ENCODE results near the gene MUC20. TPM values are rescaled to one million over a fixed set of nuclear protein-coding genes. Genes with fewer than 3 reads are reported as not detected.
"Not testable (repeated sequence)": the region's sequence is repeated elsewhere in the genome, so short reads cannot be mapped to it uniquely, and the experiment has no call there.

MUC20 gene
- total RNA-seq, 1 donor from 2014 or later = 9.3 TPM

DNA sequence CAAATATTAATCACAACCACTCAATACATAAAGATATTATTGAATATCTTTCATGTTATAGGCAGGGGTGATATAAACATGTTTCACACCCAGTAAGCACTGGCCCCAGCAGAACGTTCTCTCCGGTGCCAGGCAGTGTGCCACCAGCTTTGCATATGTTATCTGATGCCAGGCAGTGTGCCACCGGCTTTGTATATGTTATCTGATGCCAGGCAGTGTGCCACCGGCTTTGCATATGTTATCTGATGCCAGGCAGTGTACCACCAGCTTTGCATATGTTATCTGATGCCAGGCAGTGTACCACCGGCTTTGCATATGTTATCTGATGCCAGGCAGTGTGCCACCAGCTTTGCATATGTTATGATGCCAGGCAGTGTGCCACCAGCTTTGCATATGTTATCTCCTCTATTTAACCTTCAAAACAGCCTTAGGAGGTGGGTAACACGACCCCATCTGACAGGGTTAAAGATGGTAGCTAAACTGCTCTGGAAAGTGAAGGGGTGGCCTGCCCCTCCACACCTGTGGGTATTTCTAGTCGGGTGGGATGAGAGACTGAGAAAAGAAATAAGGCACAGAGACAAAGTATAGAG is 6.9 kb downstream of the MUC20 start:
- TF ChIP-seq, protein P1, sequence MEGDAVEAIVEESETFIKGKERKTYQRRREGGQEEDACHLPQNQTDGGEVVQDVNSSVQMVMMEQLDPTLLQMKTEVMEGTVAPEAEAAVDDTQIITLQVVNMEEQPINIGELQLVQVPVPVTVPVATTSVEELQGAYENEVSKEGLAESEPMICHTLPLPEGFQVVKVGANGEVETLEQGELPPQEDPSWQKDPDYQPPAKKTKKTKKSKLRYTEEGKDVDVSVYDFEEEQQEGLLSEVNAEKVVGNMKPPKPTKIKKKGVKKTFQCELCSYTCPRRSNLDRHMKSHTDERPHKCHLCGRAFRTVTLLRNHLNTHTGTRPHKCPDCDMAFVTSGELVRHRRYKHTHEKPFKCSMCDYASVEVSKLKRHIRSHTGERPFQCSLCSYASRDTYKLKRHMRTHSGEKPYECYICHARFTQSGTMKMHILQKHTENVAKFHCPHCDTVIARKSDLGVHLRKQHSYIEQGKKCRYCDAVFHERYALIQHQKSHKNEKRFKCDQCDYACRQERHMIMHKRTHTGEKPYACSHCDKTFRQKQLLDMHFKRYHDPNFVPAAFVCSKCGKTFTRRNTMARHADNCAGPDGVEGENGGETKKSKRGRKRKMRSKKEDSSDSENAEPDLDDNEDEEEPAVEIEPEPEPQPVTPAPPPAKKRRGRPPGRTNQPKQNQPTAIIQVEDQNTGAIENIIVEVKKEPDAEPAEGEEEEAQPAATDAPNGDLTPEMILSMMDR (conservative IDR thresholded peaks at IDR 0.05; ENCODE audit: low read depth, low read length) = no peak
- DNase-seq (ENCODE audit: low read depth) = no peak
- no peak overlapping the region for H3K4me3 ChIP-seq (ENCODE audit: low read depth, low read length)

DNA sequence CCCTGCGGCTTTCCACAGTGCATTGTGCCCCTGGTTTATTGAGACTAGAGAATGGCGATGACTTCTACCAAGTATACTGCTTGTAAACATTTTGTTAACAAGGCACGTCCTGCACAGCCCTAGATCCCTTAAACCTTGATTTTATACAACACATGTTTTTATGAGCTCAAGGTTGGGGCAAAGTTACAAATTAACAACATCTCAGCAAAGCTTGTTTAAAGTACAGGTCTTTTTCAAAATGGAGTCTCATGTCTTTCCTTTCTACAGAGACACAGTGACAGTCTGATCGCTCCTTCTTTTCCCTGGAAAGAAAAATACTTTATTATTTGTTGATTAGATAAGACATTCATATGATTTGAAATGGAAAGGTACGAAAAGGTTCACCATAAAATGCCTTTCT is 8.0 kb downstream of the MUC20 start:
- DNase-seq (ENCODE audit: low read depth); H3K4me3 ChIP-seq (ENCODE audit: low read depth, low read length): not testable (repeated sequence)

DNA sequence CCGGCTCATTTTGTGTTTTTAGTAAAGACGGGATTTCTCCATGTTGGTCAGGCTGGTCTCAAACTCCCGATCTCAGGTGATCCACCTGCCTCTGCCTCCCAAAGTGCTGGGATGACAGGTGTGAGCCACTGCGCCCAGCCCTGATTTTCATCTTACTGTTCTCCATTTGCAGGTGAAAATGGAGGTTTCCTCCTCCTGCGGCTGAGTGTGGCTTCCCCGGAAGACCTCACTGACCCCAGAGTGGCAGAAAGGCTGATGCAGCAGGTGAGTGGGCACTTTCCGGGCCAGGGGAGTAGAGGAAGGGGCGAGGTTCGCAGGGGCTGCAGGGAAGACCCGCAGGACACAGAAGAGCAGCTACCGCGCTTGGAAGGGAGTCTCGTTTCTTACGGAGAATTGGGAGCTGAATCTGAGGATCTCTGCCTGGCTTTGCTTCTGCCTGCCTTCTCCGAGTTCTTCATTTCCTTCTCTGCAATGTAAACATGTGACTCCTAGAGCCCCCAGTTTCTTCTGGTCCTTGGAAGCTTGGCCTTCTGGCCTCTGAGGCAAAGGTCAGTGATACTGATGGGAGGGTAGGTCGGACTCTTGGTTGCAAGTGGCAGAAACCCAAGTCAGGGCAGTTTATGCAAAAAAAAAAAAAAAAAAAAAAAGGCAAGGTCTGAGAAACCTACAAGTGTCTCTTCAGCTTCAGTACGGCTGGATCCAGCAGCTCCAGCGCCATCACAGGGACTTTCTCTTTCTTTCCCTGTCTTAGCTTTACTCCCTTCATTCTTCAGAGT is 8.9 kb downstream of the MUC20 start:
- DNase-seq (ENCODE audit: low read depth) = no peak
- no peak overlapping the region for H3K4me3 ChIP-seq (ENCODE audit: low read depth, low read length)

DNA sequence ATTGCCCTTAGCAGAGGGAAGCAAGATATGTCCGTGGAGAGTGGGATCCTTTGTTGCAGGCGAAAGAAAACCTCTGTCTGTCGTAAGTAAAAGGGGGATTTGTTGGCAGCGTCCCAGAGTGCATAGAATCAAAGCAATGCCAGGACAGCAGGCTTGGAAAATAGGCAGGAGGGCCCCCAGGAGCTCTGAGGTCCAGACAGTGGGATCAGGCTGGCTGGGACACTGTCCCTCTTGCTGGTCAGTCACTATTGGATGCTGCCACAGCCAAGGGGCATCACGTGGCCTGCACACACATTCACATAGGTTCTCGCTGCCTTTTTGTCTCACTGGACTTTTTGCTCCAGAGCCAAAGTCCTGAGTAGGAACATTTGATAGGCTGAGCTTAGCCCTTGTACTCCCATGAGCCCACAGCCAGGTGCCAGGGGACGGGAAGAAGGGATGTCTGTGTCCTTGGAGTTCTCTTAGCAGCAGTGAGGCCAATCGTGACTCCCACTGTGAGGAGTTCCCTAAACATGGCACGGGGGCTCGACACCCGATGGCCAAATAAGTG is 10.7 kb downstream of the MUC20 start:
- no peak overlapping the region for H3K4me3 ChIP-seq (ENCODE audit: low read depth, low read length)
- DNase-seq (ENCODE audit: low read depth) = no peak
- TF ChIP-seq, protein P1 (conservative IDR thresholded peaks at IDR 0.05; ENCODE audit: low read depth, low read length) = no peak

More for the DNA sequence above, 8.9 kb downstream of the MUC20 start:
- TF ChIP-seq, protein P1 (conservative IDR thresholded peaks at IDR 0.05; ENCODE audit: low read depth, low read length) = no peak

DNA sequence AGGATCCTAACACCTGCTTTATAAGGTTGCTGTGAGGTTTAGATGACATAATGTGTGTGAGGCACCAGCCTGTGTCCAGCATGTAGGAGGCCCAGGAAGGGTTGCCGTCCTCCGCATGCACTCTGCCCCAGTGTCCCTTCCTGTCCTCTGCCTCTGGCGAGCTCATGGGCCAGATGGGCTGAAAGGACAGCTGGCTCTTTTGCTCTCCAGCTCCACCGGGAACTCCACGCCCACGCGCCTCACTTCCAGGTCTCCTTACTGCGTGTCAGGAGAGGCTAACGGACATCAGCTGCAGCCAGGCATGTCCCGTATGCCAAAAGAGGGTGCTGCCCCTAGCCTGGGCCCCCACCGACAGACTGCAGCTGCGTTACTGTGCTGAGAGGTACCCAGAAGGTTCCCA is 12.2 kb downstream of the MUC20 start:
- no peak for DNase-seq (ENCODE audit: low read depth)
- TF ChIP-seq, protein P1 (conservative IDR thresholded peaks at IDR 0.05; ENCODE audit: low read depth, low read length) = no peak
- no peak overlapping the region for H3K4me3 ChIP-seq (ENCODE audit: low read depth, low read length)

DNA sequence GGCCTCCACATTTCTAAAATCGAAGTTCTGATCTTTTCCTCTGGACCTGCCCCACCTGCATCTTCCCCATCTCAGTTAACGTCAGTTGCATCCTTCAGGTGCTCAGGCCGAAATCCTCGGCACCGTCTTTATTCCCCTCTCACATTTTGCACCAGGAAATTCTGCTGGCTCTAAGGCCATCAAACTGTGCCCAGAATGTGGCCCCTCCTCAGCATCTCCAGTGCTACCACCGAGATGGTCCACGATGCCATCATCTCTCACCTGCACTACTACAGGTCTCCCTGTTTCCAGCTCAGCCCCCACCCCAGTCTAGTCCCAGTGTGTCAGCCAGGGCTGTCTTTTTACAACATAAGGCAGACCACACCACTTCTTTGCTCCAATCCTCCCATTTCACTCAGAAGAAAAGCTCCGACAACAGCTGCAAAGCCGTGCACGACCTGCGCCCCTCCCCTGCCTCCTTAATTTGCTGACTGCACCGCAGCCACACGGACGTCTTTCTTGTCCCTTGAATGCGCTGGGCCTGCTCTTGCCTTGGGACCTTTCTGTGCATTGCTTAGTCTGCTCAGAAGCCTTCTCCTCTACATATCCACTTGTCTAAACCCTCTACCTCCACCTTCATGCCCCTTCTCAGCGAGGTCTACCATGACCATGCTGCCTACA is 14.4 kb downstream of the MUC20 start:
- DNase-seq (ENCODE audit: low read depth) = no peak
- TF ChIP-seq, protein P1 (conservative IDR thresholded peaks at IDR 0.05; ENCODE audit: low read depth, low read length) = no peak

DNA sequence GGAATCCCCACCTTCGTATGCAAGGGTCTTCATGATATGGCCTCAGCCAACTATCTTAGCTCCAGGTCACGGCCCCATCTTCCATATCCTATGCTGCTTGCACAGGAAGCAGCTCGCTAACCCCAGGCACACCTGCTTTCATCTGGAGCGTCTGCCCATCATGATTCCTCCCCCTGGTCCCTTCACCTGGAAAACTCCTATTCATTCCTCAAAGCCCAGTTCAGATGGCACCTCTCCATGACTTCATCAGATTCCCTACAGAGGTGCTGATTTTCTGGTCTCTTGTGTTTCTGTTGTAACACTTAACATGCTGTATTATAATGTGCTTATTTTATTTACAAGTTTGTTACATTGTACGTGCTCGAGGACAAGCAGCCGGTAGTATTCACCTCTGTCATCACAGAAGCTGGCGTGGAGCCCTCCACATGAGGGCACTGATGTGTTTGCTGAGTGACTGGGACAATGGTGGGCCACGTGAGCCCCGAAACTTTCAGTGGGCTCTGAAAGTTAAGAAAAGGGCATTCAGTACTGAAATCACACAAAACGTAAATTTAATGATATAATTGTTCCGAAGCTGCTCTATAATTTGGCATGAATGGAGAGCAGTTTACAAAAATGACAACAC is 16.2 kb downstream of the MUC20 start:
- DNase-seq (ENCODE audit: low read depth) = no peak
- TF ChIP-seq, protein P1 (conservative IDR thresholded peaks at IDR 0.05; ENCODE audit: low read depth, low read length) = no peak
- H3K4me3 ChIP-seq (ENCODE audit: low read depth, low read length) = no peak overlapping the region

More for the DNA sequence above, 14.4 kb downstream of the MUC20 start:
- no peak overlapping the region for H3K4me3 ChIP-seq (ENCODE audit: low read depth, low read length)

DNA sequence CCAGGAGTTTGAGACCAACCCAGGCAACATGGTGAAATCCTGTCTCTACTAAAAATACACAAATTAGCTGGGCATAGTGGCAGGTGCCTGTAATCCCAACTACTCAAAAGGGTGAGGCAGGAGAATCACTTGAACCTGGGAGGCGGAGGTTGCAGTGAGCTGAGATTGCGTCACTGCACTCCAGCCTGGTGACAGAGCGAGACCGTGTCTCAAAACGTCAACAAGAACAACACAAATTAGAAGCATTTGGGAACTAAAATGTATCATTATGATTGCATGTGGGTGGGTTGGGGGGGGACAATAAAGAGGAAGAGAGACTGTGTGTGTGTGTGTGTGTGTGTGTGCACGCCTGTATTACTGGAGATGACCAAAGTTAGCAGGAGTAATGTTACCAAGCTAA is 17.0 kb downstream of the MUC20 start:
- H3K4me3 ChIP-seq (ENCODE audit: low read depth, low read length); DNase-seq (ENCODE audit: low read depth): not testable (repeated sequence)
